GM12865 (cell line): ENCODE measurements around the gene NDUFC2.
"Not testable (repeated sequence)": the region's sequence is repeated elsewhere in the genome, so short reads cannot be mapped to it uniquely, and the experiment has no call there.

Experiments used
- DNase-seq: peaks from one replicate; pipeline ENCODE4 v3.0.0; 2010; ENCODE audit warnings: low read depth
- H3K4me3 ChIP-seq: 2 replicates; pipeline ENCODE4 v1.5.1; 2011; ENCODE audit warnings: mild to moderate bottlenecking, low read depth, low read length, control low read depth
- CTCF ChIP-seq: IDR thresholded peaks from 2 replicates; pipeline ENCODE4 v1.5.1; 2011; ENCODE audit warnings: low read length, control low read depth, low read depth, inconsistent platforms; ENCODE audit not compliant: insufficient read depth; ENCODE audit errors: missing control alignments

The NDUFC2 gene

GRCh38 chr11:78041843-78042440 lies 37.7 kb downstream of the NDUFC2 start:
- DNase-seq: no peak
- no peak overlapping the region for H3K4me3 ChIP-seq
- no peak for TF ChIP-seq CTCF

GRCh38 chr11:78041380-78041719 lies 38.3 kb downstream of the NDUFC2 start:
- H3K4me3 ChIP-seq, DNase-seq: not testable (repeated sequence)

- DNase-seq: no peak
- H3K4me3 ChIP-seq: no peak overlapping the region
- no peak for TF ChIP-seq CTCF
These were observed 38.8 kb downstream of the NDUFC2 start for GRCh38 chr11:78040691-78041379.

GRCh38 chr11:78039919-78040671 lies 39.6 kb downstream of the NDUFC2 start:
- DNase-seq: peak; percentile 75
- no peak for TF ChIP-seq CTCF
- no peak overlapping the region for H3K4me3 ChIP-seq

- no peak for DNase-seq
- no peak for TF ChIP-seq CTCF
- no peak overlapping the region for H3K4me3 ChIP-seq
These were observed 40.2 kb downstream of the NDUFC2 start for GRCh38 chr11:78039391-78039918.

- no peak for DNase-seq
- no peak for TF ChIP-seq CTCF
- H3K4me3 ChIP-seq: no peak overlapping the region
These were observed 40.9 kb downstream of the NDUFC2 start for GRCh38 chr11:78038697-78039313.

- no peak for TF ChIP-seq CTCF
- no peak overlapping the region for H3K4me3 ChIP-seq
- DNase-seq: no peak
These were observed 41.6 kb downstream of the NDUFC2 start for GRCh38 chr11:78037825-78038620.
